ENCODE data around the gene ACAT2.
A peak's percentile ranks its signal among the peaks of the same experiment; 100 is the strongest.
"Not testable (repeated sequence)": the region's sequence is repeated elsewhere in the genome, so short reads cannot be mapped to it uniquely, and the experiment has no call there.

The ACAT2 gene

DNA sequence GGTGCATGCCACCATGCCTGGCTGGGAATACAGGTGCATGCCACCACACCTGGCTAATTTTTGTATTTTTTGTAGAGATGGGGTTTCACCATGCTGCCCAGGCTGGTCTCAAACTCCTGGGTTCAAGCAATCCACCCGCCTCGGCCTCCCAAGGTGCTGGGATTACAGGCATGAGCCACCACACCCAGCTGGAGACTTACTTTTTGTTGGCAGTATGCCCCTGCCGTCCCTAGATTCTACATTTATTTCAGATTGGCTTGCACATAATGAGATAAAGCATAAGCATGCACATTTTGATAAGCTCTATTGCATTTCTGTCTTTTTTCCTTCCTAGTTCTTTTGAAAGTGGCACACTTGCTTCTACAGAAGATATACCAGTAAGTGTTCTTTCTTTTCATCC, 54.9 kb downstream of the ACAT2 start:
- not testable (repeated sequence) for DNase-seq

DNA sequence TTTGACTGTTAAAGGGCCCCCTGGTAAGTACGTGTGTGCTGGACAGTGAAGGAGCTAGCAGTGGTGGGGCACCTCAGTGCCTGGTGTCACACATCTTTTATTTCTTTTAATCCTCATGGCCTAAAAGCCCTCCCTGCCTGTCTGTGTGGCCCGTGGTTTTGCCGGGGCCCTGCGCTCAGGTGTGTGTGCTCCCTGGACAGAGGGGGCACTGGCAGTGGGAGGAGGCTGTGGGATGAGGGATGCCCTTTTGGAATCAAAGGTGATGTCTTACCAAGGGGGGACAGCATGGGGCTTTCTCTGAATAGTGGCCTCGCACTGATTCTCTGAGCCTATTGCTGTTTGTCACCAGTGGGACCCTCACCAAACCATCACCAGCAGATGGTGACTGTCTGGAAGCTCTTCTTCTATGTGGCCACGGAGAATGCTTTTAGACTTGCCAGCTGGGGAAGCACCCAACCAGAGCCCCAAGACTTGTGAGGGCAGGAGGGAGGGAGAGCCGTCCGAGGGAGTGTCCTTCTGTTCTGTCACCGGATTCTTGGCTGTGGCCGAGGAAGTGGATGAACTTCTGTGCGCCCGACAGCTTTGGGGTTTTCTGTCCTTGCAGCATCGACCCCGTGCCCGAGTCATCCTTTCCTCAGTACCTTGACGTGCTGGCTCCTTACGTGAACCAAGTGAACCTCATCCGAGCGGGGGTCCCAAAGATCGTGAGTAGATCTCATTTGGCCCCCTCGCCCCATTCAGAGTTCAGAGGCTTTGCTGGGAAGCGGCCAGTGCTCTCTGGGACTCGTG, 56.3 kb downstream of the ACAT2 start:
- no peak for DNase-seq

DNA sequence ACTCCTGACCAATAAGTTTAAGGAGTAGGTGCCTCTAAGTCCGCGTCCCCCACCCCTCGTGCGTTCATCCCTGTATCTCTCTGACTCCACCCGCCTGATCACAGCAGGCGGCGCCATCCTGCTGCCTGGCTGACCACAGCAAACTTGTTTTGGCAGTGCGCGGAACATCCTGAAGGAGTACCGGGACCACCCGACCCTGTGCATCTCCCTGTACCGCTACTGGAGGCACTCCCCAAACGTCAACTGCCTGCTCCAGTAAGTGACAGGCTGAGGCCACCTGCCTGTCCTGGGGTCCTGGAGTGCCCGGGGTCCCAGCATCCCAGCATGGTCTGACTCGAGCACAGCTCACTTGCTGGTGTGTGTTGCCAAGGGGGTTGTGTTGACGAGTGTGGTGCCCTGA, 57.3 kb downstream of the ACAT2 start:
- no peak for DNase-seq

DNA sequence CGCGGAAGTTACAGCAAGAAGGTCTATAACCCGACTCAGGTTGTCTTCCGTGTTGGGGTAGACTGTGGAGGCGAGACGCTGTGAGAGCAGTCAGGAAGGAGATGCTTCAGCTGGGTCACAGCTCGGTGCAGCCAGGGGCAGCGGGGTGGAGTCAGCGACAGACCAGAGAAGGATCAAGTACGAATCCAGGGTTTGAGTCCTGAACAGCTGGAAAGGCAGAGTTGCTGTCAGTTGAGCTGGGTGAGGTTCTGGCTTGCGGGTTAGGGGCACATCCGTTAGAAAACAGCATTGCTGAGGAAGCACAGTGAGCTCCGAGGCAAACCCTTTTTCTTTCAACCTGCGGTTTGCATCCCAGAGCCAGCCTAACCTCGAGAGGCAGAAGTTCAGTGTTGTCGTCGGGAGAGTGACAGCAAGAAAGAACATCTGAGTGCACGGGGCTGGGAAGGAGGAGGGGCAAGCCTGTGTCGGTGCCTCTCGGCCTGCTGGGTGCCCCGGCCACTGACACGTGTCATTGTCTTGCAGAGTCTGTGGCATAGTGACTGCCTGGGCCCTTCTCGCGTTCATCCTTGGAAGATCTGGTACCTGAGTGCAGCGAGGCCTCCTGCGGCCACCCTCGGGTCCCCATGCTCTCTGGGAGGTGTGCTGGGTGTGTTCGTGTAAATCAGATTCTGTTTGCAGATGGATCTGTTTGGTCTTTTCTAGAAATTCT, 58.2 kb downstream of the ACAT2 start:
- DNase-seq: peak; percentile 53

DNA sequence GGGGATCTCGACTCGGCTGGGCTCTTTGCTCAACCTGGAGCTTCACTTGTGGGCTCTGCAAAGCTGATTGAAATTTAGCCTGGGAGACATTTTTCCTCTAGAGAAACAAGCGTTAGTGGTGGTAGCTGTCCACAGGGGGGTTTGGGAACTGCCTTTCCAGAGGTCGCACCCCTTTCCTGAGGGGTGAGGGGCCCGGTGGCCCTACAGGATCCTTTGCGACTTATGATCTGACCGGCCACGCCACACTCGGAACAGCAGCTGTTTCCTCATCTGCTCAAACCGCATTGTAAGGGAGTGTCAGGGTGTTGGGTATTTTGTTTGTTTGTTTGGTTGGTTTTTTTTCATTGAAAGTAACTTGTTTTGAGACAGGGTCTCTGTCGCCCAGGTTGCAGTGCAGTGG, 59.3 kb downstream of the ACAT2 start:
- DNase-seq: no peak

DNA sequence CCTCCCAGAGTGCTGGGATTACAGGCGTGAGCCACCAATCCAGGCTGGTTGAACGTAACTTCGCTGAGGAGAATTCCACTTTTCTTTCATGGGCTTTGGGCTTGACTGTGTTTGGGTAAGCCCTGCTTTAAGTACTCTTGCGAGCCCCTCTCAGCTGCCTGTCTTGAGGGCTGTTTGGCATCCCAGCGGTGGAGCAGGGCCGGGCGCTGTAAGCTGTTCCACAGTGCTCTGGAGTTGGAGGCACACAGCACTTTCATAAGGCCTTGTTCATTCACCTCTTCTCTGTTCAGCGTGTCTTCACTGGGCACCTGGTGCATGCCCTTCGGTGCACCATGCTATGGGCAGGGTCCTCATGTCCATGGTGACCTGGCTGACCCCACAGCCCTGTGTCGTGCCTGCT, 59.9 kb downstream of the ACAT2 start:
- DNase-seq: no peak

DNA sequence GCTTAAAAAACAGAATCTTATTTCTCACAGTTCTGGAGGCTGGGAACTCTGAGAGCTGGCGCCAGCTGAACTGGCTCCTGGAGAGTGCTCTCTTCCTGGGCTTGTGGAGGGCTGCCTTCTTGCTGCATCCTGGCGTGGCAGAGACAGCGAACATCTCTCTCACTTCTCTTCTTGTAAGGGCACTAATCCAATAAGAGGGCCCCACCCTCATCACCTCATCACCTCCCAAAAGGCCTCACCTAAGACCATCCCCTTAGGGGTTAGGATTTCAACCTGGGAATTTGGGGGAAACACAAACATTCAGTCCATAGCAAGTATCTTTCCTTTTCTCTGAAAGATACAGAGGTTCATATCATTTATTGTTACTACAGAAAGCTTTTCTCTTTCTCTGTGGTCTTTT, 62.1 kb downstream of the ACAT2 start:
- no peak for DNase-seq

DNA sequence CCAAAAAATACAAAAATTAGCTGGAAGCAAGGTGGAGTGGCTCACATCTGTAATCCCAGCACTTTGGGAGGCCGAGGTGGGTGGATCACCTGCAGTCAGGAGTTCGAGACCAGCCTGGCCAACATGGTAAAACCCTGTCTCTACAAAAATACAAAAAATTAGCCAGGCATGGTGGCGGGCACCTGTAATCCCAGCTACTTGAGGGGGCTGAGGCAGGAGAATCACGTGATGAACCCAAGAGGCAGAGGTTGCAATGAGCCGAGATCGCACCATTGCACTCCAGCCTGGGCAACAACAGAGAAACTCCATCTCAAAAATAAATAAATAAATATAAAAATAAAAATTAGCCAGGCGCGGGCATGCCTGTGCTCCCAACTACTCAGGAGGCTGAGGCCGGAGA, 62.8 kb downstream of the ACAT2 start:
- not testable (repeated sequence) for DNase-seq

DNA sequence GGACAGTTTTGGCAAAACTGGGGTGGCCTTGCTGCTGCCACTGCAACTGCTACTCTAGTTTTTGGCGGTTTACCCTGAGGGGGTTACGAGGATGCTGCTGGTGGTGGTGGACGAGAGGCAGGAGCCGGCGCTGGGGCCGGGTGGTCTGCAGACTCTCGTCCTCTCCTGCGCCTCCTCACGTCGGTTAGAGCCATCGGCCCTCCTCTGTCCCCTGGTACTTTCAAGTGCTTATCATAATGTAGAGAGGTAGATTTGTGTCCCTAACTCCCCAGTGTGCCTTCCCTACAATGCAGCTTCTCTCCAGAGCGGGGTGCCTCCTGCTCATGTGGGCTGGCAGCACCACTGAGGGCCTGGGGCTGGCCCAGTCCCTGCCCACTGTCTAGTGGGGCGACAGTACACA, 64.2 kb downstream of the ACAT2 start:
- no peak for DNase-seq

DNA sequence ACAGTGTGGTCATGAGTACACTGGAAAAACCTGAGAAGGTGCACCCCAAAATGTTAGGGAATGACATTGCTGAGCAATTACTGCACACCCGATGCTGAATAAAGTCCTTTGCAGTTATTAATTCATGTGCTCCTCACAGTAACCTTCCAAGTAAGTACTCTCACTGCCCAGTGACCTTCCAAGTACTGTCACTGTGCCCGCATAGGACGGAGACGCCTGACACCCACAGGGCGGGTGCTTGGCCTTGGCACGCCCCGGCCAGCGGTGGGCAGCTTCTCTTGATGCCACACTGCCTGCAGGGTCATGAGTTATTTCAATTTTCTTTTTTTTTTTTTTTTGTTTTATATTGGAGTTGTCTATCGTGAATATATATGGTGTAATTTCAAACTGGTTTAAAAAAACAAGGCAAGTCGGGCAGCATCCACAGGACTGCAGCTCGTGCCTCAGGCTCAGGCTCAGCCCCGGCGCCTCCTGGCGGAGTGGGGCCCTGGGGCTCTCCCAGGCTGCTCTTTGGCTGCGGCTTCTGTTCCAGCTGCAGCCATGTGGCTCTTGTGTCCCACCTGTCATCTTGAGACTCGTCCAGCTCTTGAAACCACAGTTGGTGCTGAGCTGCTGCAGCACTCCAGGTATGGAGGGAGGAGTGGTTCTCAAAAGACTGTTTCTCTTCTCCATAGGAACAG, 65.3 kb downstream of the ACAT2 start:
- no peak for DNase-seq

DNA sequence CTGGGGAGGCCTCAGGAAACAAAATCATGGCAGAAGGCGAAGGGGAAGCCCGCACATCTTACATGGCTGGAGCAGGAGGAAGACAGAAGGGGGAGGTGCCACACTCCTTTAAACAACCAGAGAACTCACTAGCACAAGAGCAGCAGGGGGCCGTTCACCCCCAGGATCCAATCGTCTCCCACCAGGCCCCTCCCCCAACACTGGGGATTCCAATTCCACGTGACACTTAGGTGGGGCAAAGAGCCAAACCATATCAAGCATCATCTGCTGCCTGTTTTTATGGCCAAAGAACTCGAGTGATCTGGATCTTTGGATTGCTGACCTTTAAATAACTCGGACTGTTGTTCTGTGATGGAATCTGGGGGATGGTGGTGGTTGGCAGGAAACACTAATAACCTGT, 66.2 kb downstream of the ACAT2 start:
- no peak for DNase-seq

Measured in stimulated activated CD4-positive, alpha-beta T cell treated with anti-CD3 and anti-CD28 coated beads, Interleukin-15, amount 100 ng/mL, for 24 hours (primary cell).